OCI-LY3 (cell line): Measurements from ENCODE around the gene DOCK10.

Experiments used
- CTCF ChIP-seq: fragments of 200-600, 300-600 bp; sonication (generic); IDR thresholded peaks from 2 replicates; pipeline ENCODE4 v1.5.1; 2014; ENCODE audit warnings: antibody characterized with exemption, low read length, low read depth
- EZH2phosphoT487 ChIP-seq: fragments of 200-600 bp; shearing (Covaris generic); IDR thresholded peaks from 2 replicates; pipeline ENCODE4 v1.6.1; 2018; ENCODE audit warnings: antibody characterized with exemption, mixed run types, low read depth

GRCh38 chr2:224984637-224985036, 57.6 kb downstream of the DOCK10 start:
- TF ChIP-seq CTCF (no peak), EZH2phosphoT487 (no peak)
